HG03575 (cell line): ENCODE results near the gene CACNA2D4.

Experiments
- ATAC-seq: cut with Tn5 transposase; IDR thresholded peaks from one replicate; pipeline ENCODE4 v1.9.1; 2021; ENCODE audit not compliant: unreplicated experiment, insufficient number of reproducible peaks, low FRiP score; ENCODE audit errors: extremely low read depth

The CACNA2D4 gene

GRCh38 chr12:1839464-1839863 lies 79.0 kb downstream of the CACNA2D4 start:
- no peak for ATAC-seq

GRCh38 chr12:1838994-1839365 lies 79.5 kb downstream of the CACNA2D4 start:
- ATAC-seq, result no peak

- no peak for ATAC-seq
These were observed 80.1 kb downstream of the CACNA2D4 start for GRCh38 chr12:1838205-1838993.

- ATAC-seq, result no peak
These were observed 80.8 kb downstream of the CACNA2D4 start for GRCh38 chr12:1837541-1838204.

- no peak for ATAC-seq
These were observed 81.5 kb downstream of the CACNA2D4 start for GRCh38 chr12:1836854-1837421.

- ATAC-seq, result no peak
These were observed 82.1 kb downstream of the CACNA2D4 start for GRCh38 chr12:1836241-1836803.

GRCh38 chr12:1835211-1836131 lies 83.0 kb downstream of the CACNA2D4 start:
- no peak for ATAC-seq

- no peak for ATAC-seq
These were observed 84.1 kb downstream of the CACNA2D4 start for GRCh38 chr12:1834186-1834925.

- ATAC-seq, result no peak
These were observed 84.8 kb downstream of the CACNA2D4 start for GRCh38 chr12:1833596-1834028.

- ATAC-seq, result no peak
These were observed 85.5 kb downstream of the CACNA2D4 start for GRCh38 chr12:1832801-1833595.

- no peak for ATAC-seq
These were observed 87.2 kb downstream of the CACNA2D4 start for GRCh38 chr12:1830981-1831963.

- ATAC-seq, result no peak
These were observed 88.0 kb downstream of the CACNA2D4 start for GRCh38 chr12:1830401-1830845.

GRCh38 chr12:1829306-1829900 lies 89.0 kb downstream of the CACNA2D4 start:
- no peak for ATAC-seq

- ATAC-seq, result no peak
These were observed 89.6 kb downstream of the CACNA2D4 start for GRCh38 chr12:1828856-1829255.

- ATAC-seq, result no peak
These were observed 90.3 kb downstream of the CACNA2D4 start for GRCh38 chr12:1827826-1828805.
